Activated CD8-positive, alpha-beta memory T cell treated with anti-CD3 and anti-CD28 coated beads, Interleukin-2, amount 50 U/mL, for 1 hour (primary cell): ENCODE data around the gene PXDN.
"Not testable (repeated sequence)": the region's sequence is repeated elsewhere in the genome, so short reads cannot be mapped to it uniquely, and the experiment has no call there.

Experiments used
- DNase-seq: peaks from one replicate; pipeline ENCODE4 v3.0.0-alpha.2; 2020; ENCODE audit errors: extremely low read depth

The PXDN gene

DNA sequence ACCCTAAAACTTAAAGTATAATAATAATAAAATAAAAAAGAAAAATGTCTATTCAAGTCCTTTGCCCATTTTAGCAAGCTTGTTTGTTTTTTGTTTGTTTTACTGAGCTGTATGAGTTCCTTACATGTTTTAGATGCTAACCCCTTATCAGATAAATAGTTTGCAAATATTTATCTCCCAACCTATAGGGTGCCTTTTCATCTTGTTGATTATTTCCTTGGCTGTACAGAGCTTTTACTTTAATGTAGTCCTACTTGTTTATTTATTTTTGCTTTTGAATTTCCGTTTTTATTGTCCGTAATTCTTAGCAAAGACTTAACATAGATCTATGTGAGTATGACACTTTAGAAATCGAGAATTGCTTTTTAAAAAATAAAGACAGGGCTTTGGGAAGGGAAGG lies 17.8 kb downstream of the PXDN start:
- DNase-seq: no peak

DNA sequence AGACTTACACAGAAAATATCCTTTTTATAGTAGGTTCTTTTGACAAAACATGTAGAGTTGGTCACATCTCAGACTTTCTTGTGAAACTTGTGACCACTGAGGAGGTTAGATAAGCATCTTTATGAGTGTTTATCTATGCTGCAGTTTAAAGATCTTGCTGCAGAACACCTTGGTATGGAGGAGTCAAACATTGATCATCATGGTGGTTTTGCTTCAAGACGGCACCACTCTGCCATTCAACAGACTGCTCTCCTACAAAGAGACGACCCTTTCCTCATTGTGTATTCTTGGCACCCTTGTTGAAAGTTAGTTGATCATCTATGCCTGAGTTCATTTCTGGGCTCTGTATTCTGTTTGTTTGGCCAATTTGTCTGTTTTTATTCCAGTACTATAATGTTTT lies 20.0 kb downstream of the PXDN start:
- DNase-seq: not testable (repeated sequence)

GRCh38 chr2:1723397-1724042 lies 20.8 kb downstream of the PXDN start:
- no peak for DNase-seq

GRCh38 chr2:1722692-1723091 lies 21.6 kb downstream of the PXDN start:
- DNase-seq: no peak

DNA sequence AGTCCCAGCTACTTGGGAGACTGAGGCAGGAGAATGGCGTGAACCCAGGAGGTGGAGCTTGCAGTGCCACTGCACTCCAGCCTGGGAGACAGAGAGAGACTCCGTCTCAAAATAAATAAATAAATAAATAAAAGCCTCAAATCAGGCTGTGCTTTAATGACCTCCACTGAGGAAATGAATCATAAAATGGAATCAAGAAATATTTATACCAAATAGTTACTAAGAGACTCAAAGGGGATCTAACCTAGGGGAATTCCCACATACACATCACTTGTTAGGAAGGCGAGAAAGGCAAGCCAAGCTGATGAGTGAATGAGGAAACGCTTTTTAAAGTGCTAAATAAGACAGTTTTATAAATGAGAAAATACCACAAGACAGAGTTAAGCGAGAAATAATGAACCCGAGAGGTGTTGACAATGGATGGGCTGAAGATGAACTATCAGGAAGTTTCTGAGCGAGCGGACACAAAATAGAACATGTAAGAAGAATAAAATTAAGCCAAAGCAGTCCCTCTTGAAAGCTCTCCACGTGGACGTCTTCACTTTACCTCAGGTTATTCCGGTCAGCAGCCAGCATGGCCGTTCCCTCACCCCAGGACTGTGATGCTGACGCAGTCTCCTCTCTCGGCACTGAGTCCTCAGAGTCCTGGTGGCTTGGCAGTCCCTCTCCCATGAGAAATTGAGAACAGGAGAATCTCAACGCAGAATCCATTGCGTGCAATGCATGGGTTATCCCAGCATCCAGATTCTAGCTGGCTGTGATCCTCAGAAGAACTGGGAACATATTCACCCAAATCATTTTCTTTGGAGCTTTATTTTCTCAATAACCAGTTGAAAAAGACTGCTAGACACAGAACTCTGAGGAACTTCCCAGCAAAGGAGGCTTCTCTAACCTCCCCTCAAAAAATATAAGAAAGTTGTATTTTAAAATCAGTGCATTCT lies 22.3 kb downstream of the PXDN start:
- DNase-seq: no peak

DNA sequence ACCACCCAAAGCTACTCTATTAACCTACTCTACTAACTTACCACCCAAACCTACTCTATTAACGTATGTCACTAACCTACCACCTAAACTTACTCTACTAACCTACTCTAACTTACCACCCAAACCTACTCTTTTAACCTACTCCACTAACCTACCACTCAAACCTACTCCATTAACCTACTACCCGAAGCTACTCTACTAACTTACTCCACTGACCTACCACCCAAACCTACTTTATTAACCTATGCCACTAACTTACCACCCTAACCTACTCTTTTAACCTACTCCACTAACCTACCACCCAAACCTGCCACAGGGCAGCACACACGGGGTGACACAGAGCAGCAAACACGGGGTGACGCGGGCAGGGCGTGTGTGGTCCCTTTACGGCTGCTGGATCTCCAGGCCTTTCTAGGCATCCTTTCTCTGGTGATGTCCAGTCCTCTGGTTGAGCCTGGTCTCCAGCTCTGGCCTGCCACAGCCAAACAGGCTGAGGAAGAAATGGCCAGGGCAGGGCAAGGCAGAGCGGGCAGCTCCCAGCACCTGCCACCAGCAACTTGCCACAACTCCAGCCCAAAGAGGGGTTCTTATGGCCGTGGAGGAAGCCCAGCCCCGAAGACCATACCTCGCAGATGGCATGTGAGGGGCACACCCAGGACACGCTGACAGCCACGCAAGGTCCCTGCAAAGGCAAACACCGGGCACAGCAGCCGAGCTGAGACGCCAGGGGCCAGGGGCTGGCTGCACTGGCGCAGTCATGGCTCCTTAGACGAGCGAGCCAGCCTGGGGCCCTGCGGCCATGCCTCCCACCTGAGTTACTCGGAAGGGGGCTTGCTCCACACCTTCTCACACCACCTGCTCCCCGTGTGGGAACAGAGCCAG lies 25.7 kb downstream of the PXDN start:
- DNase-seq: no peak

- DNase-seq: no peak
Observed at GRCh38 chr2:1717113-1717512, 27.2 kb downstream of the PXDN start.

DNA sequence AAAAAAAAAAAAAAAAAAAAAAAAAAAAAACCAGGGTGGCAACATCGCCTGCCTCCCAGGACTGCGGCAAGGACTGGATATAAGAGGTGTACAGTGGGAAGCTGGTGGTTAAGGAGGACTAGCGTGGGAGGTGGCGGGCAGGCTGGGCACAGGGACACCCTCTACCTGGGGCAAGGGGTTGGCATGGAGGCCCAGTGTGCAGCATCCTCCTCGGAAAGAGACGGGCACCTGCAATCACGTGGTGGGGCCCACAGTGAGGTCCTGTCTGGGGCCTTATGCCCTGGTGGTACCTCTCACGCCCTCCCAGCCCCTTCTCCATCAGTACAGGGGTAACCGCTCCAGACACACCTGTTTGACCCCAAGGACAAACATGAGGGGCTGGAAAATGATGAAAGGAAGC lies 27.9 kb downstream of the PXDN start:
- no peak for DNase-seq

- DNase-seq: not testable (repeated sequence)
Observed at GRCh38 chr2:1716014-1716305, 28.4 kb downstream of the PXDN start.

- no peak for DNase-seq
Observed at GRCh38 chr2:1715184-1716013, 28.9 kb downstream of the PXDN start.

DNA sequence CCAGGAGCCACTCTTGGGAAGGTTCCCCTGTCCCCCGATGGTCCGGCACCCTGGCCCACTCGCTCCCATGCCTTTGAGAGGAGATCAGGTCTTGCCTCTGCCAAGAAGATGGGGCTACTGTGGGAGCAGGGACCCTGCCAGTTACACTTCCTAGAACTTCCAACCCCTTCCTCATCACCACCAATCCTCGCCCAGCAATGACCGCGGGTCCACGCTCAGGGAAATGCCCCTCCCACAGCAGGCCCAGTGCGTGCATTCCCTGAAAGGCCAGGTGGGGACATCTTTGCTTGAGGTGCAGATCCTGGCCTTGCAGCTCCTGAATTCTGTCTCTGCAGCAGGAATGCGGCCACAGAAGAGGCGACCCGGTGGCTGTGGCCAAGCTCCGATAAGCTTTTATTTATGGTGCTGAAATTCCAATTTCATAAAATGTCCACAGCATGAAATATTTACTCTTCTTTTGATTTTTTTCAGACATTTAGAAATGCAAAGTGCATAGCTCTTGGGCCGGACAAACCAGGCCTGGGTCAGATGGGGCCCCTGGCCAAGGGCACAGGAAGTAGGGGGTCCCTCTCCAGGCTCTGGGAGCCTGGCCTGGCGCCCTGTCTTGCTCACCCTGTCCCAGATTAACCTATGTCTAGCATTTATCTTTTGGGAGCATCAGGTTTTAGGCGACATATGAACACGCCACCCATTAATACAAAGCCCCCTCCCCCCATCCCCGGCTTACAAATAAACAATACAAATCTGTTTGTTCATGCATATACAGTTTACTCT lies 29.8 kb downstream of the PXDN start:
- DNase-seq: no peak

DNA sequence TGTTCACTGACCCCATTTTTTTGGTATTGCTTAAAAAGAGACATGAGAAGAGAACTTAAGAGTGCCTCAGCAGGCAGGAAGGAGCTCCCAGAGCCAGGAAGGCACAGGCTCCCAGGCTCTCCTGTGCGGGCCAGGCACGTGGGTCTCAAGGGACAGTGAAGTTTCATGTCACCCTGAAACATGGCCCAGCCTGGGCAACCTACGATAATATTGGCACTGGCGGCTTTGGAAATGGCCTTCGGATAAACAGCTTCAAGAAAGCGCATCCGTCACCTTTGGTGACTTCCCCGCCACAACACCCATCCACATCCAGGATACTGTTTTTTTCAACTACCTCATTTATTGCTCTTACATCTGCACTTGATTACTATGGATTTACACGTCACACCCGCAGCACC lies 30.5 kb downstream of the PXDN start:
- DNase-seq: no peak

DNA sequence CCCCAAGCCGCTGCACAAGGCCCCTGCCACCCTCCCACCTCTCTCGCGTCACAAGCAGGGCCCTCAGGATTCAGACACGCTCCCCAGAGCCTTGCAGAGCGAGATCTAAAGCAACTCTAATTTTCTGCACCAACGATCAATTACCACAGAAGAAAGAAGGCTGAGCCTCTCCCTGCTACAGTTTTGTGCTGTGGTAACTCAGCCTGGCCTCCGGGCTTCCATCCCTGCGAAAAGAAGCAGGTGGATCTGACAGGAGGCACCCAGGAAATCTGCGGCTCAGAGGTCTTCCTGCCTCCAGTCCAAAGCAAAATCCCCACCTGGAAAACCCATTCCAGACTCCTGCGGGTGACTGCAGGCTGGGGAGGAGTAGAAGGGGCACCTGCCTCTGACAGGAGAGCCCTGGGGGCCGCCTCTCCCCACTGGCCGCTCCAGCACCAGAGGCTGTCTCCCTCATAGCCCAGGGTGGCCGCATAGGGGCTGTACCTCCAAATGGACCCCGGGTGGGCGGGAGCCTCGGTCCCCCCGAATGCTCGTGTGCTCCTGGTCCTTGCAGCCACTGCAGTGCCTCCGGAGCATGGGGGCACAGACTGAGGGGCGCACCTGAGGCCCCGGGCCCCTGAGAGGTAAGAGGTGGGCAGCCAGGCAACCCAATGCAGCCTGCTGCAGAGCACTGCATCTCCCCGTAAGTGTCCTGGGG lies 31.0 kb downstream of the PXDN start:
- no peak for DNase-seq

DNA sequence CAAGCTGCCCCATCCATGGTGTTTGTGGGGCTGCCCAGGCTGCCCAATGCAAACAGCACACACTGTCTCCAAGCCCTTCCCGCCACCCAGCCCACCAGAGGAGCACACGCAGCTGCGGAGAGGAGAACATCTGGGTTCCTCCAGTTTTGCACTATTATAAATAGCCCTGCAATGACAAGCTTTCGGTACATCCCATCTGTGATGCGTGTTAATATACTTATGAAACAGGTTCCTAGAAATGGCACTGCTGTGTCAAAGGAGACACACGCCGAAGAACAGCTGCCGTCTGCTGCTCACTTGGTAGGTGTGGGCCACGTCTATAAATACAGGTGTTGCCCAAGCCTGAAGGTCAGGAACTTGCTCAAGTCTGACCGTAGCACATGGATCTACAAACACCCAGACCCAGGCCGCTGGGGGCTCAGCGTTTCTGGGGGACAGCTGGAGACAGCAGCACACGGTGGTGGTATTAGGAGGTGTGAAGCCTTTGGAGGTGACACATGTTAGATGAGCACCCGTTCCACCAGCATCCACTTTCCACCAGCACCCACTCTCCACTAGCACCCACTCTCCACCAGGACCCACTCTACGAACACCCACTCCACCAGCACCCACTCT lies 34.3 kb downstream of the PXDN start:
- DNase-seq: no peak

DNA sequence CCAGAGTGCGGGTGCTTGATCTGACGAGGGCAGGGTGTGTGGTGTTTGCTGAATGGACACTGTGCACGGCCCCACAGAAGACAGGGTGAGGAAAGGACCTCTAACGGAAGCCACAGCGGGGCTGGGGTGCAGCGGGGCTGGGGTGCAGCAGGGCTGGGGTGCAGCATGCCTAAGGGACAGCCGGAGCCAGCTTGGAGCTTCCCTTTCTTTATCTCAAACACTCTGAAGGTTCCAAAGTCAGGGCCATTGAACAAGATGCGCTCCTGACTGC lies 35.0 kb downstream of the PXDN start:
- DNase-seq: no peak

DNA sequence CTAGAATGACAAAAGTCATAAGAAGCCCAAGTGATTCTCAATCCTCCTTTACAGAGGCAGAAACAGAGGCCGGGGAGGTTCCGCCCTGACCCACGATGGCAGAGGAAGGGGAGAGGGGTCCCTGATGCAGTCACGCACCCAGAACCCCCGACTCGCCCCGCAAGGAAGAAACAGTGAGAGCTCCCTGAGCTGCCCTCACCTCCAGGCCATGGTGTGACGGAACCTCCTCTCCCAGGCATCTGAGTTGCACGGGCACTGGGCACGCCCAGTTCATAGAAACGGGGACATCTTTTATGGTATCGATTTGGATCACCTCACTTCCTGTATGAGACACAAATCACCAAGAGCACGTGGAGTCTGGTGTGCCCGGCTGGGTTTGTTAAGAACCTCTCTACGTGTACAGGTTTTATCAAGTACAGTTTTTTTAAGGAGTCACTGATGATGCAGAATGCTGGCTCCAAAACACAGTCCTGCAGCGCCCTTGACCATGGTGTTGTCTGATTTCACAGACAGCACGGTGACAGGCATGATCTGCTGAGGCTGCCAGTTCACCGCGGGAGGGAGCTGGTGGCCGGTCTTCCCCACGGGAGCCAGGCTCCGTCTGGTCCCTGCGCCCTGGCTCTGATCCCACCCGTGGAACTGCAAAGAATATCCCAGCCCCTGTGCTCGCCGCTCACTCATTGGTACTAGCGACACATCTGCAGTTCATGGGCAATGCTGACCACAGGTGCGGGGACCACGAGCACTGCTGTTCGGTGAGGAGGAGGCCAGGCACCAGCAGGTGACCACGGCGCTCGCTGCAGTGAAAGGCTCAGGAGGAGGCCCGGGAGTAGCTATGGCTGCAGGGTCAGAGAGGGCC lies 35.6 kb downstream of the PXDN start:
- DNase-seq: no peak

DNA sequence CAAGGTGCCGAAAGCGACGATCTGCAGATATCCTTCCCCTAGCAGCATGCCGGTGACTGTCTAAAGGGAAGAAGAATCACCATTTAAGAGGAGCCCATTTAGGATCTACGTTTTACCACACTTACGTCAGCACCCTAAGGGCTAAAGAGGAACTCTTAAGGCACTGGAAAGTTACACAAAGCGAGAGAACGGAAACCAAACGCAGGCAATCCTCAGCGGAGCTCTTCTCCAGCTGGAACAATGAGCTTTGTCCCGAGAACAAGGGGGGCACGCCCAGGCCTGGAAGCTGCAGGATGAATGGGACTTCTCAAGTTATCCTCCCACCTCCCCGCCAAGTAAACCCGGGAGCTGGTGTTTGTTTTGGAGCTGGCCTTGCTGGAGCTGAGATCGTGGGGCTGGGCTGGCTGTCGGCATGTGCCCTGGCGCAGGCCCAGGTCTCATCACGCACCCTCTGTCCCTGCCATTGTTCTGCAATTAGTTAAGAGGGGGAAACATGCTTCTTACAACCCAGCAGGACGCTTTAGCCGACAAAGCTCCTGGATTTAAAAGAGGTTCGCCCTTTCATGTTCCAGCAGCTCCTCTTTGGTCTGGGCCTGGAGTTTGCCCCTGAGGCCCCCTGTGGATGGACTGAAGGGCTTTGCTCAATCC lies 36.4 kb downstream of the PXDN start:
- no peak for DNase-seq

- not testable (repeated sequence) for DNase-seq
Observed at GRCh38 chr2:1706089-1706841, 38.0 kb downstream of the PXDN start.
